ENCODE measurements around the gene DPP10. TPM values are rescaled to one million over a fixed set of nuclear protein-coding genes. Genes with fewer than 3 reads are reported as not detected.

Gene DPP10
- total and polyA plus RNA-seq, 10 of the 15 experiments (the other 5 are each of a cell fraction or from before 2014, with no cell fraction given), result not detected

DNA sequence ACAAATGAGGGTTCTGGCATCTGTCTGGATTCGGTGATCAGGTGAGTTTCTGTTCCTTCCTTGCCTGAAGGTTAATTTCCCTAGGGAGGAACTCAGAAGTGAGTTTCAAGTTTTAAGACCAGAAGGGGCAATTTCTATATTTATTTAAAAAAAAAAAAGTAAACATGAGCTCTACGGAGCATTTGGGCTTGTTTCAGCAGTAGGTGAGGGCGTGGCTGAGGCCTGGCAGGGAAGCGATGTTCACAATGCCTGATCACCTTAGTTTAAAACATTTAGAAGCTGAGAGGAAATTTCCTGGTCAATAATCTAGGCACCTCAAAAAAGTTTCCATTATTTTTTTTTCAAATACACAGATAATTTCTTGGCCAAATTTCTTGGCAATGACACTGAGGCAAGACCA lies 629.1 kb downstream of the DPP10 start:
- POLR2A ChIA-PET, result no interaction called here
- no peaks in the 10 kb centered on the region for H3K36me3 ChIP-seq (ENCODE audit: control insufficient read depth in 2 of 2, insufficient read depth in 2 of 2, low read length in 1 of 2)
- H3K27me3 ChIP-seq (replicated peaks in 1 of 2; ENCODE audit: control insufficient read depth in 2 of 2, insufficient read depth in 2 of 2, low read length in 1 of 2), result no peaks in the 10 kb centered on the region
- no peak overlapping the region for H2AFZ ChIP-seq (ENCODE audit: control insufficient read depth, low read depth, low read length)
- no peaks in the 10 kb centered on the region for H3K4me1 ChIP-seq (ENCODE audit: control insufficient read depth, insufficient read depth, low read length)
- in situ Hi-C loops (cut with MboI) (no loop called here), intact Hi-C loops (cut with micrococcal nuclease; ENCODE audit: unreplicated experiment) (no loop called here)
- FAIRE-seq (no peak), DNase-seq (ENCODE audit: low read depth, low spot score) (no peak), ATAC-seq (no peak)
- H3K4me2 ChIP-seq (ENCODE audit: control insufficient read depth, insufficient read depth), result no peak overlapping the region
- no peaks in the 10 kb centered on the region for H3K9me3 ChIP-seq (replicated peaks; ENCODE audit: control insufficient read depth, insufficient read depth, low read length)
- SMC1A ChIA-PET (ENCODE audit: uncharacterized antibody, unreplicated experiment), result no interaction called here
- H3K27ac ChIP-seq (ENCODE audit: control insufficient read depth, insufficient read depth), result no peak overlapping the region
- RAD21 ChIA-PET (ENCODE audit: unreplicated experiment), result no interaction called here
- BruUV-seq (replicated peaks), result no TSS peak
- WGBS (ENCODE audit: insufficient coverage, insufficient replicate concordance, low lambda C conversion rate, missing lambda C conversion rate), result 15% methylated on average over 4 of the region's 4 CpGs
- CTCF ChIA-PET, result no interaction called here
- no peaks in the 10 kb centered on the region for H3K79me2 ChIP-seq (ENCODE audit: control insufficient read depth, insufficient read depth, low read length)
- H4K20me1 ChIP-seq (ENCODE audit: control insufficient read depth, insufficient read depth), result no peaks in the 10 kb centered on the region
- H3K9ac ChIP-seq (ENCODE audit: control insufficient read depth, insufficient read depth, low read length), result no peak overlapping the region
- H3K4me3 ChIP-seq, result no peak overlapping the region
- TF ChIP-seq MYB (IDR thresholded peaks at IDR 0.05; ENCODE audit: borderline replicate concordance, low read depth, low read length) (no peak), POLR2A (IDR thresholded peaks at IDR 0.05; ENCODE audit: low read depth, low read length) (no peak), MTA3 (IDR thresholded peaks at IDR 0.05; ENCODE audit: borderline replicate concordance, low read length) (no peak), GATAD2B (conservative IDR thresholded peaks at IDR 0.05; ENCODE audit: low read depth) (no peak)
- TF ChIP-seq, protein P1, sequence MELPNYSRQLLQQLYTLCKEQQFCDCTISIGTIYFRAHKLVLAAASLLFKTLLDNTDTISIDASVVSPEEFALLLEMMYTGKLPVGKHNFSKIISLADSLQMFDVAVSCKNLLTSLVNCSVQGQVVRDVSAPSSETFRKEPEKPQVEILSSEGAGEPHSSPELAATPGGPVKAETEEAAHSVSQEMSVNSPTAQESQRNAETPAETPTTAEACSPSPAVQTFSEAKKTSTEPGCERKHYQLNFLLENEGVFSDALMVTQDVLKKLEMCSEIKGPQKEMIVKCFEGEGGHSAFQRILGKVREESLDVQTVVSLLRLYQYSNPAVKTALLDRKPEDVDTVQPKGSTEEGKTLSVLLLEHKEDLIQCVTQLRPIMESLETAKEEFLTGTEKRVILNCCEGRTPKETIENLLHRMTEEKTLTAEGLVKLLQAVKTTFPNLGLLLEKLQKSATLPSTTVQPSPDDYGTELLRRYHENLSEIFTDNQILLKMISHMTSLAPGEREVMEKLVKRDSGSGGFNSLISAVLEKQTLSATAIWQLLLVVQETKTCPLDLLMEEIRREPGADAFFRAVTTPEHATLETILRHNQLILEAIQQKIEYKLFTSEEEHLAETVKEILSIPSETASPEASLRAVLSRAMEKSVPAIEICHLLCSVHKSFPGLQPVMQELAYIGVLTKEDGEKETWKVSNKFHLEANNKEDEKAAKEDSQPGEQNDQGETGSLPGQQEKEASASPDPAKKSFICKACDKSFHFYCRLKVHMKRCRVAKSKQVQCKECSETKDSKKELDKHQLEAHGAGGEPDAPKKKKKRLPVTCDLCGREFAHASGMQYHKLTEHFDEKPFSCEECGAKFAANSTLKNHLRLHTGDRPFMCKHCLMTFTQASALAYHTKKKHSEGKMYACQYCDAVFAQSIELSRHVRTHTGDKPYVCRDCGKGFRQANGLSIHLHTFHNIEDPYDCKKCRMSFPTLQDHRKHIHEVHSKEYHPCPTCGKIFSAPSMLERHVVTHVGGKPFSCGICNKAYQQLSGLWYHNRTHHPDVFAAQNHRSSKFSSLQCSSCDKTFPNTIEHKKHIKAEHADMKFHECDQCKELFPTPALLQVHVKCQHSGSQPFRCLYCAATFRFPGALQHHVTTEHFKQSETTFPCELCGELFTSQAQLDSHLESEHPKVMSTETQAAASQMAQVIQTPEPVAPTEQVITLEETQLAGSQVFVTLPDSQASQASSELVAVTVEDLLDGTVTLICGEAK (IDR thresholded peaks at IDR 0.05; ENCODE audit: borderline replicate concordance), result no peak

All from GM12878 (cell line).